Psoas muscle (tissue), 8 donors: ENCODE measurements around the gene MGAT4B. TPM values are rescaled to one million over a fixed set of nuclear protein-coding genes. Genes with fewer than 3 reads are reported as not detected.

Source experiments
- ATAC-seq, 4 donors: fragments of 200-7000 bp; cut with Tn5 transposase; one replicate each; pipeline ENCODE4 v1.9.1; 2020; ENCODE audit warnings: moderate library complexity in 3 of 4, mild to moderate bottlenecking in 2 of 4
- DNase-seq, 2 donors: peaks; one replicate each; pipeline ENCODE4 v3.0.0-alpha.2; 2020
- H3K27ac ChIP-seq: fragments of 200-600 bp; one replicate; pipeline ENCODE4 v1.8.0; 2022
- H3K27me3 ChIP-seq, 3 donors: fragments of 200-600 bp in 1 of 3; one replicate each; pipeline versions ENCODE4 v1.6.1 to v1.8.0; 2013 to 2022; ENCODE audit warnings: low read length in 2 of 3, mild to moderate bottlenecking in 2 of 3, moderate library complexity in 1 of 3; ENCODE audit not compliant: insufficient read depth in 3 of 3
- H3K36me3 ChIP-seq, 2 donors: fragments of 200-600 bp in 1 of 2; one replicate each; pipeline versions ENCODE4 v1.6.1 to v1.8.0; 2013 to 2022; ENCODE audit warnings: low read depth in 1 of 2, mild to moderate bottlenecking in 1 of 2, moderate library complexity in 1 of 2; ENCODE audit not compliant: insufficient read depth in 1 of 2
- H3K4me1 ChIP-seq: fragments of 200-600 bp; one replicate; pipeline ENCODE4 v1.8.0; 2022
- H3K4me3 ChIP-seq: fragments of 200-600 bp; one replicate; pipeline ENCODE4 v1.8.0; 2022; ENCODE audit warnings: mild to moderate bottlenecking
- H3K9me3 ChIP-seq: fragments of 200-600 bp; one replicate; pipeline ENCODE4 v1.8.0; 2022
- CTCF ChIP-seq: fragments of 200-600 bp; IDR thresholded peaks from one replicate; pipeline ENCODE4 v1.8.0; 2022; ENCODE audit warnings: antibody characterized with exemption
- WGBS, 3 donors: extraction: QIAGEN DNeasy Blood & Tissue Kit; methylation state at CpG; one replicate each; pipeline versions ENCODE4 v1.1.6 to v1.1.7; 2013; 5-methylcytosine and 5-hydroxymethylcytosine counted together
- intact Hi-C, 2 donors: fragments of 100-400 bp; cut with DNase I; formaldehyde crosslinking; loops; one replicate each; pipeline versions ENCODE4 v1.11.0 to v1.14.2; 2022
- long read RNA-seq, 2 donors: library from polyadenylated mRNA; unstranded; transcript quantifications; one replicate each; pipeline ENCODE4 v2.0.0, GENCODE V29; 2021
- polyA plus RNA-seq, 3 donors: library from polyadenylated mRNA; stranded (reverse); fragments of 200-250 nt; gene quantifications; one replicate each; pipeline ENCODE4 v1.2.3, GENCODE V29; 2013
- total RNA-seq, 4 donors: library from RNA; stranded (reverse); fragmentation: NEBNext Ultra II Directional in 2 of 4; extraction: Animal tissue kit (Norgen Biotek cat#: 25700) in 2 of 4; gene quantifications; one replicate each; pipeline versions ENCODE4 v1.2.1 to v1.2.4, GENCODE V29; 2021 to 2023
- donor health status: healthy with polysubstance abuse.
- donor health status: DM: no; HTN: no; CAD: no; lungs with moderate emphysema.
- donor health status: Bipolar disorder and iron deficiency.
- donor health status: healthy.
- donor health status: DM: yes; HTN: yes; CAD: no.
- donor health status: DM: no; HTN: no; CAD: no.
- donor health status: DM: no; HTN: no; CAD: no.
- donor health status: DM: yes; HTN: yes; CAD: no.

Gene MGAT4B
- total RNA-seq = 10 to 100 TPM; 29.3 to 58.4 (median 50.7) TPM
- polyA plus RNA-seq = 100 to 1,000 TPM in 1 of 3 donors, 10 to 100 TPM in 2; 40.9 to 136 (median 63.4) TPM
- long read RNA-seq, donor 1, transcript MGAT4B-201 (15 exons, 2,446 nt) = major isoform, 29 of 43 reads
- long read RNA-seq, donor 1, partial matches to known transcripts = 9 of 43 reads
- long read RNA-seq, donor 1, other reads (novel, unspliced or antisense) = 5 of 43 reads
- long read RNA-seq, donor 2, transcript MGAT4B-201 (15 exons, 2,446 nt) = major isoform, 56 of 79 reads
- long read RNA-seq, donor 2, partial matches to known transcripts = 10 of 79 reads
- long read RNA-seq, donor 2, other reads (novel, unspliced or antisense) = 13 of 79 reads

DNA sequence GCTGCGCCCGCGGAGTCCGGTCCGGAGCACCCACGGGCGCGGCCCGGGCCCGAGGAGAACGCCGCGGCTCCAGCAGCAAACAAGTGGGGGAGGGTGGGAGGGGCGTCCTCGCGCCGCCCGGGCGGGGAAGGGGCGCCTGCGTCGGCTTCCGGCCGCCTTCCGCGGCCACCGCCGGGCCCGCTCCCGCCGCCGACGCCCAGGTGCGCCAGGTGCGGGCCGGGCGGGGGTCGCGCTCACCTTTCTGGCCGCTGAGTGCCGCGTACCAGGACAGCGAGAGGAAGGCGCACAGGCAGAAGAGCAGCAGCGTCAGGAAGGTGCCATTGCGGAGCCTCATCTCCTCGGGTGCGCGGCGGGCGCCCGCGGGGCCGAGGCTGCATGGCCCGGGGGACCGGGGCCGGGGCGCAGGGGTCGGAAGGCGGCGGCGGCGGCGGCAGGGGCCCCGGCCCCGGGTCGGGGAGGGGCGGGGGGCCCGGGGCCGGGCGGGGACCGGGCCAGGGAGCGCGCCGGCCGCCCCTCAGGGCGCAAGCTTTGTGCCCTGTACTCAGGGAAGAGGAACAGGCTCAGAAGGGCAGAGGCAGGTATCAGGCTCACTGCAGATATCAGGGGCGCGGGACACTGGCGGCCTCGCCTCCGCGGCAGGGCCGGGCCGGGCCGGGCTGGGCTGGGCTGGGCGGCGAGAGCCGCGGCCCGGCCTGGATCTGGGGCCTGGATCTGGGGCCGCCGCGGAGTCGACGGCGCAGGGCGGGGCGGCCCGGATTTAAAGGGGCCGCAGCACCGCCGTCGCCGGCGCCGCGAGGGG is at the start of gene MGAT4B:
MGAT4B (minus strand) TSS at position 617 of the 799 bp plus-strand sequence; CDS start at position 334, 283 bp downstream.
- H3K36me3 ChIP-seq = peaks cover 0 to under 1% of the 10 kb centered on the region in 2 donors
- no peak for TF ChIP-seq CTCF
- peak within 1 kb of the TSS; percentile 97 for H3K4me3 ChIP-seq
- no peaks in the 10 kb centered on the region for H3K27me3 ChIP-seq
- H3K4me1 ChIP-seq = peaks cover 41% of the 10 kb centered on the region
- 0 to 1% (median 0%) methylated on average over 40 to 108 of the region's 108 CpGs for WGBS, 3 donors
- DNase-seq = peak; percentile 79 to 85
- peak; percentile 79 to 85 (median 84) for ATAC-seq
- peak within 1 kb of the TSS; percentile 96 for H3K27ac ChIP-seq
- intact Hi-C loops = loop anchor here in 1 of 2 donors (10.0 kb wide), 2 partner anchors 98 to 288 kb away; partner anchors contain the start of gene TBC1D9B
- no peaks in the 10 kb centered on the region for H3K9me3 ChIP-seq

DNA sequence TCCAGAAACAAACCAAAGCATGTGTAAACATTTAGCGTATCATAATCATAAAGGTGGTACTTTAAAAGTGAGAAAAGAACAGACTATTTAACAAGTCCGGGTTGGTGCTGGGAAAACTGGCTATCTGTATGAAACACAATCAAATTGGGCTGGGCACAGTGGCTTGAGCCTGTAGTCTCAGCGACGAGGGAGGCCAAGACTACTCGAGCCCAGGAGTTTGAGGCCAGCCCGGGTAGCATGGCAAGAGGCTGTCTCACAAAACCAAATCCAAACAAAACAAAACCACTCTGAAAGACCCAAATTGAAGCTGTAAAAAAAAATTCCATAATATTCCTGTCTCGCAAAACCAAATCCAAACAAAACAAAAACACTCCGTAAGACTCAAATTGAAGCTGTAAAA is 47.7 kb upstream of the MGAT4B start:
- Histone ChIP-seq H3K4me1 (peaks cover 9% of the 10 kb centered on the region), H3K4me3 (no peak overlapping the region), H3K27ac (no peak overlapping the region), H3K27me3 (no peaks in the 10 kb centered on the region), H3K36me3 (peaks cover 6 to 46% of the 10 kb centered on the region in 2 donors), H3K9me3 (no peaks in the 10 kb centered on the region)
- TF ChIP-seq CTCF = no peak
- DNase-seq (peak in 1 of 2 donors; percentile 25), ATAC-seq (no peak)
- intact Hi-C loops = no loop called here
- WGBS, 3 donors = 91 to 93% (median 93%) methylated on average over 8 of the region's 8 CpGs

DNA sequence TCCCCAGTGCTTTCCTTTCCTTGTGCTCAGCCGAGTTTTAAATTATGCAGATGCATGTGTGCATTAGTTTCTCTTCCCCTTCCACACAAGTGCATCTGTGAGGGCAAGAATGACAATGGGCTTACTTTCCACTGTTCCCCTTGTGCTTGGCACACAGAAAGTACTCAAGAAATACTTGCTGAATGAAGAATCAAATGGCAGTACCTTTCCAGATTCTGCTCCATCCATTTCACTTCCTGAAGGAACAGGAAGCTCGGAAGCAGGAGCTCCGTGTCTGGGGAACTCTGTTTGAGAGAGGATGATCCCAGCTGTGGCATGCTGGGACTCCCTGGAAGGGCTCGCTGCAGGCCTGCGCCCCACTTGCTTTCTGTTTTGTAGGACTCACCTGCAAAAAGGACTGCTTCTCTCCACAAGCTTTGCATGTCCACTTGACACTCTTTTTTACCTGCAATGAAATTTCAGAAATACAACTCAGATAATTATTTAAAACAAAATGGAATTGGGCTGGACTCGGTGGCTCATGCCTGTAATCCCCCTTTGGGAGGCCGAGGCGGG is 46.4 kb upstream of the MGAT4B start:
- no peak for ATAC-seq
- intact Hi-C loops = no loop called here
- peak in 1 of 2 donors; percentile 12 for DNase-seq
- WGBS, 3 donors = 79 to 81% (median 80%) methylated on average over 8 of the region's 8 CpGs
- Histone ChIP-seq H3K36me3 (peaks cover 6 to 56% of the 10 kb centered on the region in 2 donors), H3K9me3 (no peaks in the 10 kb centered on the region), H3K27me3 (no peaks in the 10 kb centered on the region), H3K27ac (no peak overlapping the region), H3K4me1 (peaks cover 9% of the 10 kb centered on the region), H3K4me3 (no peak overlapping the region)
- TF ChIP-seq CTCF = no peak

DNA sequence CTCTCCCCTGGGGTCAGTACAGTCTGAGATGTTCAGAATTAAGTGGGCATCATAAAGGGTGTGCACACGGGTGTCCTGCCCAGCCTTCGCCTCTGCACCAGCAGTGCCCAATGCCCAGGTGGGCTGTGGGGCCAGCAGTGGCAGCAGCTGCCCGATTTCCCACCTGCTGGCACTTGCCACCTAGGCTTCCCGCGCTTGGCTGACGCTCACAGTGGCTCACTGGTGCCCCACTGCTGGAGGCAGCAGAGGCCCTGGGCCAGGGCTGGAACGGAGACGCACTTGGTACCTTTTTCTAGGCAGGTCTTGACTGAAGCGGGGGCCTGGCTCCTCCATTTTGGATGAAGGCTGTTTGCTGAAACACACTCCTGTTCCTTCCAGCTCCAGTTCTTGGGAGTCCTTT is 35.0 kb upstream of the MGAT4B start:
- H3K4me1 ChIP-seq = peaks cover 20% of the 10 kb centered on the region
- H3K36me3 ChIP-seq = peaks cover 4 to 50% of the 10 kb centered on the region in 2 donors
- ATAC-seq (peak in 2 of 4 donors; percentile 1), DNase-seq (no peak)
- TF ChIP-seq CTCF = no peak
- H3K27me3 ChIP-seq = no peaks in the 10 kb centered on the region
- intact Hi-C loops = no loop called here
- H3K27ac ChIP-seq = peak overlapping the region; percentile 76
- no peaks in the 10 kb centered on the region for H3K9me3 ChIP-seq
- H3K4me3 ChIP-seq = no peak overlapping the region
- 85 to 90% (median 87%) methylated on average over 9 of the region's 9 CpGs for WGBS, 3 donors
